ENCODE data around the gene EXO5. TPM values are rescaled to one million over a fixed set of nuclear protein-coding genes. Genes with fewer than 3 reads are reported as not detected.
A peak's percentile ranks its signal among the peaks of the same experiment; 100 is the strongest.
"Not testable (repeated sequence)": the region's sequence is repeated elsewhere in the genome, so short reads cannot be mapped to it uniquely, and the experiment has no call there.

EXO5 gene
- total RNA-seq, 1 donor from 2014 or later = 10.7 TPM

- Histone ChIP-seq H3K36me3 (ENCODE audit: control insufficient read depth, insufficient read depth, low read length) (no peaks in the 10 kb centered on the region), H3K27me3 (ENCODE audit: control insufficient read depth, insufficient read depth, low read length) (no peaks in the 10 kb centered on the region), H3K4me3 (ENCODE audit: low read depth, low read length) (peak overlapping the region; percentile 76)
- no peak for TF ChIP-seq CTCF (IDR thresholded peaks at IDR 0.05; ENCODE audit: insufficient read depth, low read length, poor library complexity, severe bottlenecking)
- no peak for DNase-seq (ENCODE audit: low read depth)
Observed at GRCh38 chr1:40477678-40478053, 30.9 kb upstream of the EXO5 start.

GRCh38 chr1:40478276-40478675, 30.3 kb upstream of the EXO5 start:
- Histone ChIP-seq H3K4me3 (ENCODE audit: low read depth, low read length) (no peak overlapping the region), H3K36me3 (ENCODE audit: control insufficient read depth, insufficient read depth, low read length) (no peaks in the 10 kb centered on the region), H3K27me3 (ENCODE audit: control insufficient read depth, insufficient read depth, low read length) (no peaks in the 10 kb centered on the region)
- TF ChIP-seq CTCF (IDR thresholded peaks at IDR 0.05; ENCODE audit: insufficient read depth, low read length, poor library complexity, severe bottlenecking) = no peak
- DNase-seq (ENCODE audit: low read depth) = no peak

- TF ChIP-seq CTCF (IDR thresholded peaks at IDR 0.05; ENCODE audit: insufficient read depth, low read length, poor library complexity, severe bottlenecking) = no peak
- no peak overlapping the region for H3K4me3 ChIP-seq (ENCODE audit: low read depth, low read length)
- H3K27me3 ChIP-seq (ENCODE audit: control insufficient read depth, insufficient read depth, low read length) = no peaks in the 10 kb centered on the region
- DNase-seq (ENCODE audit: low read depth) = no peak
- H3K36me3 ChIP-seq (ENCODE audit: control insufficient read depth, insufficient read depth, low read length) = no peaks in the 10 kb centered on the region
Observed at GRCh38 chr1:40479156-40479555, 29.4 kb upstream of the EXO5 start.

- Histone ChIP-seq H3K27me3 (ENCODE audit: control insufficient read depth, insufficient read depth, low read length) (no peaks in the 10 kb centered on the region), H3K4me3 (ENCODE audit: low read depth, low read length) (no peak overlapping the region), H3K36me3 (ENCODE audit: control insufficient read depth, insufficient read depth, low read length) (peaks cover 1% of the 10 kb centered on the region)
- DNase-seq (ENCODE audit: low read depth) = no peak
- TF ChIP-seq CTCF (IDR thresholded peaks at IDR 0.05; ENCODE audit: insufficient read depth, low read length, poor library complexity, severe bottlenecking) = no peak
Observed at GRCh38 chr1:40495315-40495903, 13.2 kb upstream of the EXO5 start.

- H3K27me3 ChIP-seq (ENCODE audit: control insufficient read depth, insufficient read depth, low read length); H3K4me3 ChIP-seq (ENCODE audit: low read depth, low read length); DNase-seq (ENCODE audit: low read depth); H3K36me3 ChIP-seq (ENCODE audit: control insufficient read depth, insufficient read depth, low read length): not testable (repeated sequence)
Observed at GRCh38 chr1:40502651-40503050, 5.9 kb upstream of the EXO5 start.

GRCh38 chr1:40507973-40508372, 594 bp upstream of the EXO5 start:
- TF ChIP-seq CTCF (IDR thresholded peaks at IDR 0.05; ENCODE audit: insufficient read depth, low read length, poor library complexity, severe bottlenecking) = no peak
- DNase-seq (ENCODE audit: low read depth) = no peak
- no peaks in the 10 kb centered on the region for H3K36me3 ChIP-seq (ENCODE audit: control insufficient read depth, insufficient read depth, low read length)
- H3K27me3 ChIP-seq (ENCODE audit: control insufficient read depth, insufficient read depth, low read length) = no peaks in the 10 kb centered on the region
- peak overlapping the region; percentile 73 for H3K4me3 ChIP-seq (ENCODE audit: low read depth, low read length)
